Activated CD4-positive, alpha-beta T cell treated with anti-CD3 and anti-CD28 coated beads for 36 hours (primary cell): ENCODE measurements around the gene LCLAT1. TPM values are rescaled to one million over a fixed set of nuclear protein-coding genes. Genes with fewer than 3 reads are reported as not detected.
"Not testable (repeated sequence)": the region's sequence is repeated elsewhere in the genome, so short reads cannot be mapped to it uniquely, and the experiment has no call there.

Experiments used
- ATAC-seq: fragments of 200-7000 bp; cut with Tn5 transposase; one replicate; pipeline ENCODE4 v1.10.0; 2021; ENCODE audit warnings: mild to moderate bottlenecking, moderate library complexity
- CTCF ChIA-PET: fragments of 350-600 bp; sonication (Branson Sonifier 250); formaldehyde crosslinking; loops from one replicate; lab custom pipeline; 2021; ENCODE audit warnings: antibody characterized with exemption; lab: Charles Lee
- POLR2A ChIA-PET: fragments of 350-600 bp; sonication (Branson Sonifier 250); formaldehyde crosslinking; loops from one replicate; lab custom pipeline; 2021; ENCODE audit warnings: antibody characterized with exemption, inconsistent platforms; lab: Charles Lee
- DNase-seq: peaks from one replicate; pipeline ENCODE4 v3.0.0-alpha.2; 2020
- H3K27ac Mint-ChIP-seq: one replicate; pipeline ENCODE4 v1.8.0; 2021; ENCODE audit warnings: mixed read lengths
- H3K27me3 Mint-ChIP-seq: one replicate; pipeline ENCODE4 v1.8.0; 2021; ENCODE audit warnings: mixed read lengths
- H3K36me3 Mint-ChIP-seq: one replicate; pipeline ENCODE4 v1.8.0; 2021; ENCODE audit warnings: low read depth, mixed read lengths
- H3K4me1 Mint-ChIP-seq: one replicate; pipeline ENCODE4 v1.8.0; 2021; ENCODE audit warnings: mixed read lengths
- H3K4me3 Mint-ChIP-seq: one replicate; pipeline ENCODE4 v1.8.0; 2021; ENCODE audit warnings: mild to moderate bottlenecking, moderate library complexity, mixed read lengths
- H3K9me3 Mint-ChIP-seq: one replicate; pipeline ENCODE4 v1.8.0; 2021; ENCODE audit warnings: low read depth, mixed read lengths
- intact Hi-C, 2 experiments: fragments of 100-400 bp; cut with DNase I in 1 of 2; cut with micrococcal nuclease in 1 of 2; formaldehyde crosslinking; loops; one replicate each; pipeline versions ENCODE4 v1.14.2 to v1.15.1; 2022 to 2024; cut with DNase I, micrococcal nuclease
- total RNA-seq, 2 experiments: library from RNA; stranded (reverse); gene quantifications; one replicate each; pipeline ENCODE4 v1.2.3, GENCODE V29; 2021

The LCLAT1 gene
- total RNA-seq, 2 experiments from 2014 or later, result 18.5 to 21.7 TPM

GRCh38 chr2:30504731-30505130 is 57.7 kb downstream of the LCLAT1 start:
- H3K36me3 Mint-ChIP-seq, result peaks cover 28% of the 10 kb centered on the region
- ChIA-PET CTCF (interaction anchor here (0.7 to 2.2 kb wide), 8 partner anchors 29 to 347 kb away, joined by 3 to 7 read pairs (median 3); no protein-coding TSS in a partner anchor), POLR2A (interaction anchor here (0.6 to 1.0 kb wide), 2 partner anchors 57 to 237 kb away, joined by 3 read pairs; no protein-coding TSS in a partner anchor)
- intact Hi-C loops, result no loop called here
- H3K27me3 Mint-ChIP-seq, result no peaks in the 10 kb centered on the region
- DNase-seq (no peak), ATAC-seq (no peak)
- no peak overlapping the region for H3K27ac Mint-ChIP-seq
- H3K9me3 Mint-ChIP-seq, result peaks cover 21% of the 10 kb centered on the region
- peaks cover 43% of the 10 kb centered on the region for H3K4me1 Mint-ChIP-seq
- H3K4me3 Mint-ChIP-seq, result no peak overlapping the region

GRCh38 chr2:30505500-30506180 is 58.6 kb downstream of the LCLAT1 start:
- peaks cover 27% of the 10 kb centered on the region for H3K36me3 Mint-ChIP-seq
- ATAC-seq (no peak), DNase-seq (no peak)
- H3K27me3 Mint-ChIP-seq, result no peaks in the 10 kb centered on the region
- peaks cover 20% of the 10 kb centered on the region for H3K9me3 Mint-ChIP-seq
- H3K27ac Mint-ChIP-seq, result no peak overlapping the region
- H3K4me3 Mint-ChIP-seq, result no peak overlapping the region
- ChIA-PET CTCF (interaction anchor here (0.6 to 2.2 kb wide), 8 partner anchors 9 to 1651 kb away, joined by 3 to 7 read pairs (median 3); no protein-coding TSS in a partner anchor), POLR2A (interaction anchor here (0.6 kb wide), 1 partner anchor 238 kb away, joined by 3 read pairs; no protein-coding TSS in a partner anchor)
- H3K4me1 Mint-ChIP-seq, result peaks cover 48% of the 10 kb centered on the region
- intact Hi-C loops, result no loop called here

GRCh38 chr2:30507460-30507859 is 60.4 kb downstream of the LCLAT1 start:
- Mint-ChIP-seq H3K36me3 (peaks cover 11% of the 10 kb centered on the region), H3K9me3 (peaks cover 11% of the 10 kb centered on the region), H3K4me1 (peaks cover 49% of the 10 kb centered on the region)
- ATAC-seq, POLR2A ChIA-PET, H3K4me3 Mint-ChIP-seq, H3K27ac Mint-ChIP-seq, intact Hi-C loops, H3K27me3 Mint-ChIP-seq, DNase-seq: not testable (repeated sequence)
- CTCF ChIA-PET, result interaction anchor here (0.9 kb wide), 1 partner anchor 133 kb away, joined by 3 read pairs; no protein-coding TSS in a partner anchor

GRCh38 chr2:30509716-30510115 is 62.7 kb downstream of the LCLAT1 start:
- Mint-ChIP-seq H3K9me3 (peaks cover 11% of the 10 kb centered on the region), H3K36me3 (peaks cover 11% of the 10 kb centered on the region), H3K4me1 (peaks cover 28% of the 10 kb centered on the region), H3K4me3 (no peak overlapping the region), H3K27ac (no peak overlapping the region), H3K27me3 (no peaks in the 10 kb centered on the region)
- intact Hi-C loops, result no loop called here
- no peak for DNase-seq
- no peak for ATAC-seq
- CTCF ChIA-PET, result interaction anchor here (0.6 to 1.7 kb wide), 2 partner anchors 232 to 394 kb away, joined by 3 to 4 read pairs; no protein-coding TSS in a partner anchor
- POLR2A ChIA-PET, result no interaction called here

GRCh38 chr2:30510409-30510808 is 63.4 kb downstream of the LCLAT1 start:
- intact Hi-C loops, result no loop called here
- CTCF ChIA-PET, result no interaction called here
- ATAC-seq (no peak), DNase-seq (no peak)
- Mint-ChIP-seq H3K27ac (no peak overlapping the region), H3K4me1 (peaks cover 25% of the 10 kb centered on the region), H3K36me3 (peaks cover 11% of the 10 kb centered on the region), H3K27me3 (no peaks in the 10 kb centered on the region), H3K4me3 (no peak overlapping the region), H3K9me3 (peaks cover 11% of the 10 kb centered on the region)
- POLR2A ChIA-PET, result no interaction called here

GRCh38 chr2:30511122-30512083 is 64.4 kb downstream of the LCLAT1 start:
- H3K36me3 Mint-ChIP-seq, result peaks cover 15% of the 10 kb centered on the region
- H3K27ac Mint-ChIP-seq, result no peak overlapping the region
- H3K27me3 Mint-ChIP-seq, result no peaks in the 10 kb centered on the region
- POLR2A ChIA-PET, result no interaction called here
- ATAC-seq (no peak), DNase-seq (no peak)
- no peak overlapping the region for H3K4me3 Mint-ChIP-seq
- peaks cover 15% of the 10 kb centered on the region for H3K9me3 Mint-ChIP-seq
- CTCF ChIA-PET, result interaction anchor here (0.5 kb wide), 1 partner anchor 286 kb away, joined by 3 read pairs; no protein-coding TSS in a partner anchor
- peaks cover 19% of the 10 kb centered on the region for H3K4me1 Mint-ChIP-seq
- intact Hi-C loops, result no loop called here

GRCh38 chr2:30512243-30512886 is 65.3 kb downstream of the LCLAT1 start:
- no peak for DNase-seq

GRCh38 chr2:30513649-30514048 is 66.6 kb downstream of the LCLAT1 start:
- H3K4me3 Mint-ChIP-seq, ATAC-seq, H3K27ac Mint-ChIP-seq, intact Hi-C loops, H3K27me3 Mint-ChIP-seq, POLR2A ChIA-PET, DNase-seq: not testable (repeated sequence)
- CTCF ChIA-PET, result interaction anchor here (0.9 kb wide), 1 partner anchor 15 kb away, joined by 3 read pairs; no protein-coding TSS in a partner anchor
- Mint-ChIP-seq H3K4me1 (peaks cover 19% of the 10 kb centered on the region), H3K36me3 (peaks cover 13% of the 10 kb centered on the region), H3K9me3 (peaks cover 12% of the 10 kb centered on the region)

More at GRCh38 chr2:30512243-30512886, 65.3 kb downstream of the LCLAT1 start:
- Mint-ChIP-seq H3K36me3 (peaks cover 13% of the 10 kb centered on the region), H3K4me3 (no peak overlapping the region), H3K27ac (no peak overlapping the region), H3K9me3 (peaks cover 16% of the 10 kb centered on the region), H3K4me1 (peaks cover 19% of the 10 kb centered on the region), H3K27me3 (no peaks in the 10 kb centered on the region)
- intact Hi-C loops, result no loop called here
- ChIA-PET CTCF (no interaction called here), POLR2A (no interaction called here)
- ATAC-seq, result no peak

- POLR2A ChIA-PET, result no interaction called here
- H3K9me3 Mint-ChIP-seq, result peaks cover 16% of the 10 kb centered on the region
- H3K4me3 Mint-ChIP-seq, result no peak overlapping the region
- ATAC-seq (no peak), DNase-seq (no peak)
- CTCF ChIA-PET, result no interaction called here
- H3K36me3 Mint-ChIP-seq, result peaks cover 20% of the 10 kb centered on the region
- peaks cover 17% of the 10 kb centered on the region for H3K4me1 Mint-ChIP-seq
- H3K27ac Mint-ChIP-seq, result no peak overlapping the region
- no peaks in the 10 kb centered on the region for H3K27me3 Mint-ChIP-seq
- intact Hi-C loops, result no loop called here
Observed at GRCh38 chr2:30514134-30514847, 67.2 kb downstream of the LCLAT1 start.

- POLR2A ChIA-PET, result no interaction called here
- Mint-ChIP-seq H3K4me1 (peaks cover 16% of the 10 kb centered on the region), H3K27me3 (no peaks in the 10 kb centered on the region), H3K36me3 (peaks cover 26% of the 10 kb centered on the region), H3K4me3 (no peak overlapping the region), H3K27ac (no peak overlapping the region), H3K9me3 (peaks cover 19% of the 10 kb centered on the region)
- intact Hi-C loops, result no loop called here
- CTCF ChIA-PET, result no interaction called here
- ATAC-seq, result no peak
- no peak for DNase-seq
Observed at GRCh38 chr2:30514848-30515435, 67.9 kb downstream of the LCLAT1 start.
